AG09309 (cell line): ENCODE results near the gene GJB1.
"Not testable (repeated sequence)": the region's sequence is repeated elsewhere in the genome, so short reads cannot be mapped to it uniquely, and the experiment has no call there.

Experiments
- DNase-seq: peaks from one replicate; pipeline ENCODE4 v3.0.0-alpha.2; 2010; ENCODE audit warnings: low read depth
- H3K4me3 ChIP-seq: 2 replicates; pipeline ENCODE4 v1.5.1; 2011; ENCODE audit warnings: mild to moderate bottlenecking, low read depth, low read length, moderate library complexity; ENCODE audit not compliant: control insufficient read depth
- TF ChIP-seq, protein P1 (sequence below): IDR thresholded peaks from 2 replicates; pipeline ENCODE4 v1.5.1; 2011; ENCODE audit warnings: mild to moderate bottlenecking, low read depth, low read length, inconsistent platforms; ENCODE audit not compliant: insufficient read depth, control insufficient read depth; ENCODE audit errors: missing control alignments

The GJB1 gene

DNA sequence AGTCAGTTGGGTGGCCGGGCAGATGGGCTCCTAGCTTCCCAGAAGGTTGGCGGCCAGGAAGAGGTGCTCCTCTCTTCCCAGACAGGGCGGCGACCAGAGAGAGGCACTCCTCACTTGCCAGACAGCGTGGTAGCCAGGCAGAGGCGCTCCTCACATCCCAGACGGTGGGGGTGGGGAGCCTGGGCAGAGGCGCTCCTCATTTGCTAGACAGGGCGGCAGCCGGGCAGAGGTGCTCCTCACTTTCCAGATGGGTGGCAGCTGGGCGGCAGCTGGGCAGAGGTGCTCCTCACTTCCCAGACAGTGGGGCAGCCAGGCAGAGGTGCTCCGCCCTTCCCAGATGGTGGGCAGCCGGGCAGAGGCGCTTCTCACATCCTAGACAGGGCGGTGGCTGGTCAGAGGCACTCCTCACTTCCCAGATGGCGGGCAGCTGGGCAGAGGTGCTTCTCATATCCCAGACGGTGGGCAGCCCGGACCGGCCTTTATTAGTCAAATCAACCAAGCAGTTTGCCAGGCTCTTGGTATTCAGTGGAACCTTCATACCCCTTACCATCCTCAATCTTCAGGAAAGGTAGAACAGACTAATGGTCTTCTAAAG, 46.9 kb downstream of the GJB1 start:
- H3K4me3 ChIP-seq, result no peak overlapping the region
- TF ChIP-seq, protein P1, sequence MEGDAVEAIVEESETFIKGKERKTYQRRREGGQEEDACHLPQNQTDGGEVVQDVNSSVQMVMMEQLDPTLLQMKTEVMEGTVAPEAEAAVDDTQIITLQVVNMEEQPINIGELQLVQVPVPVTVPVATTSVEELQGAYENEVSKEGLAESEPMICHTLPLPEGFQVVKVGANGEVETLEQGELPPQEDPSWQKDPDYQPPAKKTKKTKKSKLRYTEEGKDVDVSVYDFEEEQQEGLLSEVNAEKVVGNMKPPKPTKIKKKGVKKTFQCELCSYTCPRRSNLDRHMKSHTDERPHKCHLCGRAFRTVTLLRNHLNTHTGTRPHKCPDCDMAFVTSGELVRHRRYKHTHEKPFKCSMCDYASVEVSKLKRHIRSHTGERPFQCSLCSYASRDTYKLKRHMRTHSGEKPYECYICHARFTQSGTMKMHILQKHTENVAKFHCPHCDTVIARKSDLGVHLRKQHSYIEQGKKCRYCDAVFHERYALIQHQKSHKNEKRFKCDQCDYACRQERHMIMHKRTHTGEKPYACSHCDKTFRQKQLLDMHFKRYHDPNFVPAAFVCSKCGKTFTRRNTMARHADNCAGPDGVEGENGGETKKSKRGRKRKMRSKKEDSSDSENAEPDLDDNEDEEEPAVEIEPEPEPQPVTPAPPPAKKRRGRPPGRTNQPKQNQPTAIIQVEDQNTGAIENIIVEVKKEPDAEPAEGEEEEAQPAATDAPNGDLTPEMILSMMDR, result no peak
- DNase-seq, result no peak

DNA sequence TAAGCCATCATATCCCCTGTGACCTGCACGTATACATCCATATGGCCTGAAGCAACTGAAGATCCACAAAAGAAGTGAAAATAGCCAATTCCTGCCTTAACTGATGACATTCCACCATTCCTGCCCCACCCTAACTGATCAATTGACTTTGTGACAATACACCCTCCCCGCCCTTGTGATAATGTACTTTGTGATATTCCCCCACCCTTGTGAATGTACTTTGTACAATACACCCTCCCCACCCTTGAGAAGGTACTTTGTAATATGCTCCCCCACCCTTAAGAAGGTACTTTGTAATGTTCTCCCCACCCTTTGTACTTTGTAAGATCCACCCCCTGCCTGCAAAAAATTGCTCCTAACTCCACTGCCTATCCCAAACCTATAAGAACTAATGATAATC, 49.3 kb downstream of the GJB1 start:
- not testable (repeated sequence) for DNase-seq, H3K4me3 ChIP-seq
